ENCODE data around the gene HCRT.
"Not testable (repeated sequence)": the region's sequence is repeated elsewhere in the genome, so short reads cannot be mapped to it uniquely, and the experiment has no call there.

The HCRT gene

DNA sequence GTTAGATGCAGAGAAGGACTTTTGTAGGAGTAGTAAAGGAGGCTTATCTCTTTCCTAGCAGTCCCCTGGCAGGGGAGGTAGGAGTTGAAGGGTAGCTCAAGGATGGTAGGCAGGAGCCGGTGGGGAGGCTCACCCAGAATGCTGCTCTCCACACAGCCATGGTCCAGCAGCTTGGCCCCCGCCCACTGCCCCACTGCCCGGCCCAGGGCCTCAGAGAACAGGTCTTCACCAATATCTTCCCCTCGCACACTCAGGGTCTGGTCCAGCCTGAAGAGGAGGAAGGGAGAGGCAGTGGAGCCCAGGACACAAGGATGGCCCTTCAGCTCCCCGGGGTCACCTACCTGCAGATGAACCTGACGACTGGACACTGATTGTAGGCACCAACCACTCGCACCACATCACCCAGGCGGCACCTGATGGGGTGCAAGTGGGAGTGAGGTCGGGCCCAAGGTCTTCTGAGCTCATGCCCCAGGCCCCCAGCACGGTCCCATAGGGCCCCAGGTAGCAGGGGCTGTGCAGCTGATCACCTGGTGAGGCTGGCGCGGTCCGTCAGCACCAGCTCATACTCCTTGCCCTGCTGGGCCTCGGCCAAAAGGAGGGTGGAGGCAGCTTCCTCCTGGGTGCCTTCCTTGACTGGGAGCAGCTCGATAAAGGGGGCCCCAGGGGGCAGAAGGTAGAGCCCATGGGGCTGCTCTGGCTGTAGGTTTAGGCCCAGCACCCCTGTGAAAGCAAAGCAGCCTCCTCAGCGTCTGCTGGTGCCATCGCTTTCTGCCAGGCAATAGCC lies 5.4 kb upstream of the HCRT start:
- TF ChIP-seq, protein P1, sequence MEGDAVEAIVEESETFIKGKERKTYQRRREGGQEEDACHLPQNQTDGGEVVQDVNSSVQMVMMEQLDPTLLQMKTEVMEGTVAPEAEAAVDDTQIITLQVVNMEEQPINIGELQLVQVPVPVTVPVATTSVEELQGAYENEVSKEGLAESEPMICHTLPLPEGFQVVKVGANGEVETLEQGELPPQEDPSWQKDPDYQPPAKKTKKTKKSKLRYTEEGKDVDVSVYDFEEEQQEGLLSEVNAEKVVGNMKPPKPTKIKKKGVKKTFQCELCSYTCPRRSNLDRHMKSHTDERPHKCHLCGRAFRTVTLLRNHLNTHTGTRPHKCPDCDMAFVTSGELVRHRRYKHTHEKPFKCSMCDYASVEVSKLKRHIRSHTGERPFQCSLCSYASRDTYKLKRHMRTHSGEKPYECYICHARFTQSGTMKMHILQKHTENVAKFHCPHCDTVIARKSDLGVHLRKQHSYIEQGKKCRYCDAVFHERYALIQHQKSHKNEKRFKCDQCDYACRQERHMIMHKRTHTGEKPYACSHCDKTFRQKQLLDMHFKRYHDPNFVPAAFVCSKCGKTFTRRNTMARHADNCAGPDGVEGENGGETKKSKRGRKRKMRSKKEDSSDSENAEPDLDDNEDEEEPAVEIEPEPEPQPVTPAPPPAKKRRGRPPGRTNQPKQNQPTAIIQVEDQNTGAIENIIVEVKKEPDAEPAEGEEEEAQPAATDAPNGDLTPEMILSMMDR (conservative IDR thresholded peaks at IDR 0.05; ENCODE audit: control insufficient read depth, insufficient read depth, low read depth, low read length): no peak
- no peak overlapping the region for H3K4me3 ChIP-seq (ENCODE audit: control insufficient read depth, low read depth, low read length)
- no peak for DNase-seq (ENCODE audit: low read depth)

DNA sequence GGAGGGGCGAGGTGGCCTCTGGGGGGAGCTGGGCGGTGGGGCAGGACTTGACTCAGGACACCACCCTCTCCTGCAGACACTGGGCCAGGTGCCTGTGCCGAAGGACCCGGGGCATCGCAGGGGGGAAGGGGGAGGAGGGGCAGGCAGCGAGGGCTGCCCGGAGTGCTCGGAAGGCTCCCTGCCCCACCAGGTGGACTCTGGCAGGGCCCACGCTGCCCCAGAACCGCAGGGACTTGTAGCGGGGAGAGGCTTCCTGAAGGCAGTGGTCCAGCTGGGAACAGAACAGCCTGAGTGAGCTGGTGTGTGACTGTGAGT lies 4.4 kb upstream of the HCRT start:
- no peak for DNase-seq (ENCODE audit: low read depth)
- no peak overlapping the region for H3K4me3 ChIP-seq (ENCODE audit: control insufficient read depth, low read depth, low read length)
- TF ChIP-seq, protein P1 (conservative IDR thresholded peaks at IDR 0.05; ENCODE audit: control insufficient read depth, insufficient read depth, low read depth, low read length): no peak

DNA sequence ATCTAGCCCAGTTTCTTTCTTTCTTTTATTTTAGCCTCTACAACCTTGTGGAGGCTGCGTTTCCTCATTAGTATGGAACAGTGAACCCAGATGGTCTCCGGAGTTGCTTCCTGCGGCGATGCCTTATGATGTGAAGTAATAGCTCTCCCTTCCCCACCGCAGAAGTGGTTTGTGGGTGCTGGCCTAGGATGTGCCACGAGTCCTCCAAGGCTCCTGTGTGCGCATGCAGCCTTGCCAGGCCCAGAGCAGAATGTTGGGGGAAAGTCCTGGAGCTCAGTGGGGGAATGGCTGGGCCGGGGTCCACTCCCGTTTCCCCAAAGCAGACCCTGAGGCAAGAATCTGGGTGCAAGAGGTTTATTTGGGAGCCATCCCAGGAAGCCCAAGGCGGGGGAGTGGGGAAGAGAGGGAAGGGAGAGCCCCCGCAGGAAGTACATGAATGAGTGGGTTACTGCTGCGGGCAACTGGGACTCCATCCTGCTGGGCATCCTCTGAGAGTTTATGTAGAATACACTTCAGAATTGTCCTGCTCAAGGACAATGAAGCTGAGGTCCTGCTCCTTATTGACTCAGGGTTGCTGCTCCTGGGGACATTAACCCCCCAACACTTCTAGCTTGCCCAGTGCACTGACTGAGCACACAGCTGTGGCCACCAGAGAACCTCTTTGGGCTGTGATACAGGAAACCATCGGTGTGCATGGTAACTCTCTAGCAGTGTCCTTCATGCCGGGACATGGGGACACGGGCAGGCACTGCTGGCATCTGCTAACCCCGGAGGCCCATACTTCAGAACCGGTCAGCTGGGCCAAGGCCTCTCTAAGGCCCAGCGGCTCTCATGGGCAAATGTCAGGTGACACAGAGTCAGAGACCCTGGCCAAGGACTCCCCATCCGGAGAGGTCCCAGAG lies 3.7 kb upstream of the HCRT start:
- TF ChIP-seq, protein P1 (conservative IDR thresholded peaks at IDR 0.05; ENCODE audit: control insufficient read depth, insufficient read depth, low read depth, low read length): no peak
- no peak for DNase-seq (ENCODE audit: low read depth)
- no peak overlapping the region for H3K4me3 ChIP-seq (ENCODE audit: control insufficient read depth, low read depth, low read length)

DNA sequence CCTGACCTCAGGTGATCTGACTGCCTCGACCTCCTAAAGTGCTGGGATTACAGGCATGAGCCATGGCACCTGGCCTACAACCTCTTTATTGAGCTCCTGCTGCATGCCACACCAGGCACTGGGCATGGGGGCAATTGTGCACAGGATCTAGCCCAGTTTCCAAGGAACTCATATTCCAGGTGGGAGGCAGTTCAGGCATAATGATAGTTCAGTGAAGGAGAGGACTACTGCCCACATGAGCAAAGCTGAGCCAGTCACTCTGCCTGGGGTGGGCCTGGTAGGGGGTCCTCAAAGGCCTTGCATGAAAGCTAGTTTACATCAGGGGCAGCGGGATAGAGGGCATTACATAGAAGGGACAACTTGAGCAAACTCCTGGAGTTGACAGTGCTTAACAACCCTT lies 2.6 kb upstream of the HCRT start:
- no peak for DNase-seq (ENCODE audit: low read depth)
- no peak overlapping the region for H3K4me3 ChIP-seq (ENCODE audit: control insufficient read depth, low read depth, low read length)
- TF ChIP-seq, protein P1 (conservative IDR thresholded peaks at IDR 0.05; ENCODE audit: control insufficient read depth, insufficient read depth, low read depth, low read length): no peak

DNA sequence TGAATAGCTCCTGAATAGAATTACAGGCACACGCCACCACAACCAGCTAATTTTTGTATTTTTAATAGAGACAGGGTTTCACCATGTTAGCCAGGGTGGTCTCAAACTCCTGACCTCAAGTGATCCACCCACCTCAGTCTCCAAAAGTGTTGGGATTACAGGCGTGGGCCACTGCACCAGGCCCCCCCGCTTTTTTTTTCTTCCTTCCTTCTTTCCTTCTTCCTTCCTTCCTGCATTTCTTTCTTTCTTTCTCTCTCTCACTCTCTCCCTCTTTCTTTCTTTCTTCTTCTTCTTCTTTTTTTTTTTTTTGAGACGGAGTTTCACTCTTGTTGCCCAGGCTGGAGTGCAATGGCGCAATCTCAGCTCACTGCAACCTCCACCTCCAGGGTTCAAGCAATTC lies 939 bp upstream of the HCRT start:
- not testable (repeated sequence) for DNase-seq (ENCODE audit: low read depth); H3K4me3 ChIP-seq (ENCODE audit: control insufficient read depth, low read depth, low read length)

DNA sequence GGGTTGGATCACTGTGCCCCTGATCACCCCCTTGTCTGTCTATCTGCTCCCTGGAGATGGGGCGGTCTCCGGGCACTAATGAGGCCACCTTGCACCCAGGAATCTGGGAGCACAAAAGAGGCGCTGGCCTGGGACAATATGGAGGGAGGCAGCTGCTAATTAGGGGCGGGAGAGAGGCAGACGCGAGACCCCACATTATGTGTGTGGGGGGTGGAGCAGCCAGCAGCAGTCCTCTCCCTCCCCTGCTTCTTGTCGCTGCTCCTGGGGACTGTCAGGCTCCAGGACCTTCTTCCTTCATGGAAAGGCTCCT lies 324 bp upstream of the HCRT start:
- no peak overlapping the region for H3K4me3 ChIP-seq (ENCODE audit: control insufficient read depth, low read depth, low read length)
- TF ChIP-seq, protein P1 (conservative IDR thresholded peaks at IDR 0.05; ENCODE audit: control insufficient read depth, insufficient read depth, low read depth, low read length): no peak
- no peak for DNase-seq (ENCODE audit: low read depth)
